Endothelial cell of umbilical vein (primary cell): ENCODE results near the gene CKLF.

Experiments
- EZH2 ChIP-seq: IDR thresholded peaks from 2 replicates; pipeline ENCODE4 v1.6.1; 2012; ENCODE audit warnings: borderline replicate concordance, low read depth, mild to moderate bottlenecking, moderate library complexity, low read length, inconsistent platforms; ENCODE audit not compliant: severe bottlenecking
- FOS ChIP-seq: IDR thresholded peaks from 2 replicates; pipeline ENCODE4 v1.6.1; 2011; ENCODE audit warnings: mild to moderate bottlenecking, low read length, moderate library complexity, borderline replicate concordance; ENCODE audit not compliant: insufficient read depth
- POLR2A ChIP-seq: IDR thresholded peaks from 2 replicates; pipeline ENCODE4 v1.6.1; 2012; ENCODE audit warnings: low read depth, mild to moderate bottlenecking, control low read depth, low read length
- POLR2AphosphoS5 ChIP-seq: IDR thresholded peaks from 2 replicates; pipeline ENCODE4 v1.6.1; 2012; ENCODE audit warnings: low read depth, mild to moderate bottlenecking, control low read depth, low read length, moderate library complexity; ENCODE audit not compliant: insufficient read depth
- TF ChIP-seq, protein P1 (sequence below), 2 donors: IDR thresholded peaks; 1 replicate in 1 of 2; 2 replicates in 1 of 2; pipeline ENCODE4 v1.5.1; 2011; ENCODE audit warnings: low read length in 2 of 2, mild to moderate bottlenecking in 2 of 2, moderate library complexity in 2 of 2, control low read depth in 1 of 2, inconsistent platforms in 1 of 2, low read depth in 1 of 2; ENCODE audit not compliant: insufficient read depth in 1 of 2; ENCODE audit errors: extremely low read depth in 1 of 2

DNA sequence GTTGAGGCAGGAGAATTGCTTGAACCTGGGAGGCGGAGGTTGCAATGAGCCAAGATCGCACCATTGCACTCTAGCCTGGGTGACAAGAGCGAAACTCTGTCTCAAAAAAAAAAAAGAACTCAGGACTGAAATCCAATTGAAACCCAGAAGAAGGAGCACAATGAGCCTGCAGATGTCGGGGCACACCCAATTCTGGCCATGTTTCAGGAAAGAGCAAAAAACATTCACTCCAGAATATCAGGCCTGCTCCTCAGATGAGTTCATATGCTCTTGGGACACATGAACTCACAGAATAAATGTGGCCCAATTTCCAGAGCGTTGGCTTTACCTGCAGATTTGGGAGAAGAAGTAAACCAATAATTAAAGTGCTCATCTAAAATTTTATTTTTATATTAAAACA is 23.9 kb downstream of the CKLF start:
- TF ChIP-seq EZH2 (no peak), POLR2A (no peak), POLR2AphosphoS5 (no peak), FOS (no peak)
- TF ChIP-seq, protein P1, sequence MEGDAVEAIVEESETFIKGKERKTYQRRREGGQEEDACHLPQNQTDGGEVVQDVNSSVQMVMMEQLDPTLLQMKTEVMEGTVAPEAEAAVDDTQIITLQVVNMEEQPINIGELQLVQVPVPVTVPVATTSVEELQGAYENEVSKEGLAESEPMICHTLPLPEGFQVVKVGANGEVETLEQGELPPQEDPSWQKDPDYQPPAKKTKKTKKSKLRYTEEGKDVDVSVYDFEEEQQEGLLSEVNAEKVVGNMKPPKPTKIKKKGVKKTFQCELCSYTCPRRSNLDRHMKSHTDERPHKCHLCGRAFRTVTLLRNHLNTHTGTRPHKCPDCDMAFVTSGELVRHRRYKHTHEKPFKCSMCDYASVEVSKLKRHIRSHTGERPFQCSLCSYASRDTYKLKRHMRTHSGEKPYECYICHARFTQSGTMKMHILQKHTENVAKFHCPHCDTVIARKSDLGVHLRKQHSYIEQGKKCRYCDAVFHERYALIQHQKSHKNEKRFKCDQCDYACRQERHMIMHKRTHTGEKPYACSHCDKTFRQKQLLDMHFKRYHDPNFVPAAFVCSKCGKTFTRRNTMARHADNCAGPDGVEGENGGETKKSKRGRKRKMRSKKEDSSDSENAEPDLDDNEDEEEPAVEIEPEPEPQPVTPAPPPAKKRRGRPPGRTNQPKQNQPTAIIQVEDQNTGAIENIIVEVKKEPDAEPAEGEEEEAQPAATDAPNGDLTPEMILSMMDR (IDR thresholded peaks at IDR 0.05; ENCODE audit: extremely low read depth in 1 of 2, insufficient read depth in 1 of 2, low read depth in 1 of 2, low read length in 2 of 2) = no peak
